NT2/D1 (cell line): ENCODE data around the gene GALC.

ENCODE experiments used
- YY1 ChIP-seq: IDR thresholded peaks from 2 replicates; pipeline ENCODE4 v1.6.1; 2011; ENCODE audit not compliant: insufficient read length, insufficient read depth
- ZNF274 ChIP-seq: IDR thresholded peaks from 2 replicates; pipeline ENCODE4 v1.6.1; 2011; ENCODE audit warnings: mild to moderate bottlenecking, low read depth, low read length

- TF ChIP-seq YY1 (no peak), ZNF274 (no peak)
Observed at GRCh38 chr14:87892763-87893162, 100.2 kb downstream of the GALC start.
